ENCODE data around the gene NRIP1. TPM values are rescaled to one million over a fixed set of nuclear protein-coding genes. Genes with fewer than 3 reads are reported as not detected.

NRIP1 gene
- total RNA-seq, 1 experiment from 2014 or later, result 19.1 TPM

- intact Hi-C loops (cut with micrococcal nuclease; ENCODE audit: unreplicated experiment) (no loop called here), in situ Hi-C loops (cut with HindIII; ENCODE audit: low pct_unique_long_range_greater_than_20kb, low sequenced_read_pairs) (no loop called here)
- ATAC-seq (no peak), DNase-seq (ENCODE audit: low read depth, low spot score) (no peak)
- ChIA-PET CTCF (no interaction called here), POLR2A (no interaction called here)
- no TSS peak for BruUV-seq (replicated peaks)
- H3K9me3 ChIP-seq (ENCODE audit: control insufficient read depth, insufficient read depth, low read depth, low read length), result no peaks in the 10 kb centered on the region
- no peaks in the 10 kb centered on the region for H3K36me3 ChIP-seq (ENCODE audit: control insufficient read depth, insufficient read depth, low read length)
- TF ChIP-seq SIN3A (IDR thresholded peaks at IDR 0.05; ENCODE audit: borderline replicate concordance, insufficient read depth, low read depth, low read length) (no peak), REST (IDR thresholded peaks at IDR 0.05; ENCODE audit: insufficient read depth in 1 of 2, low read depth in 2 of 2, low read length in 1 of 2) (no peak), POLR2AphosphoS5 (IDR thresholded peaks at IDR 0.05; ENCODE audit: low read depth, low read length) (no peak), TCF7L2 (IDR thresholded peaks at IDR 0.05; ENCODE audit: low read depth, low read length) (no peak)
- TF ChIP-seq, protein P1, sequence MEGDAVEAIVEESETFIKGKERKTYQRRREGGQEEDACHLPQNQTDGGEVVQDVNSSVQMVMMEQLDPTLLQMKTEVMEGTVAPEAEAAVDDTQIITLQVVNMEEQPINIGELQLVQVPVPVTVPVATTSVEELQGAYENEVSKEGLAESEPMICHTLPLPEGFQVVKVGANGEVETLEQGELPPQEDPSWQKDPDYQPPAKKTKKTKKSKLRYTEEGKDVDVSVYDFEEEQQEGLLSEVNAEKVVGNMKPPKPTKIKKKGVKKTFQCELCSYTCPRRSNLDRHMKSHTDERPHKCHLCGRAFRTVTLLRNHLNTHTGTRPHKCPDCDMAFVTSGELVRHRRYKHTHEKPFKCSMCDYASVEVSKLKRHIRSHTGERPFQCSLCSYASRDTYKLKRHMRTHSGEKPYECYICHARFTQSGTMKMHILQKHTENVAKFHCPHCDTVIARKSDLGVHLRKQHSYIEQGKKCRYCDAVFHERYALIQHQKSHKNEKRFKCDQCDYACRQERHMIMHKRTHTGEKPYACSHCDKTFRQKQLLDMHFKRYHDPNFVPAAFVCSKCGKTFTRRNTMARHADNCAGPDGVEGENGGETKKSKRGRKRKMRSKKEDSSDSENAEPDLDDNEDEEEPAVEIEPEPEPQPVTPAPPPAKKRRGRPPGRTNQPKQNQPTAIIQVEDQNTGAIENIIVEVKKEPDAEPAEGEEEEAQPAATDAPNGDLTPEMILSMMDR (IDR thresholded peaks at IDR 0.05), result no peak
- H3K27me3 ChIP-seq (ENCODE audit: control insufficient read depth, insufficient read depth, low read length), result no peaks in the 10 kb centered on the region
- H3K4me3 ChIP-seq (ENCODE audit: low read depth in 2 of 2, low read length in 2 of 2), result no peak overlapping the region
- no peaks in the 10 kb centered on the region for H3K4me1 ChIP-seq (ENCODE audit: control insufficient read depth, insufficient read depth, low read length)
- H3K27ac ChIP-seq (ENCODE audit: low read length), result no peak overlapping the region
These were observed 77.2 kb downstream of the NRIP1 start for GRCh38 chr21:14987370-14988170.

GRCh38 chr21:14985306-14985705 lies 79.5 kb downstream of the NRIP1 start:
- Histone ChIP-seq H3K4me3 (ENCODE audit: low read depth in 2 of 2, low read length in 2 of 2) (no peak overlapping the region), H3K9me3 (ENCODE audit: control insufficient read depth, insufficient read depth, low read depth, low read length) (no peaks in the 10 kb centered on the region), H3K27ac (ENCODE audit: low read length) (no peak overlapping the region), H3K27me3 (ENCODE audit: control insufficient read depth, insufficient read depth, low read length) (no peaks in the 10 kb centered on the region), H3K4me1 (ENCODE audit: control insufficient read depth, insufficient read depth, low read length) (no peaks in the 10 kb centered on the region), H3K36me3 (ENCODE audit: control insufficient read depth, insufficient read depth, low read length) (no peaks in the 10 kb centered on the region)
- ATAC-seq (no peak), DNase-seq (ENCODE audit: low read depth, low spot score) (no peak)
- in situ Hi-C loops (cut with HindIII; ENCODE audit: low pct_unique_long_range_greater_than_20kb, low sequenced_read_pairs) (no loop called here), intact Hi-C loops (cut with micrococcal nuclease; ENCODE audit: unreplicated experiment) (no loop called here)
- TF ChIP-seq SIN3A (IDR thresholded peaks at IDR 0.05; ENCODE audit: borderline replicate concordance, insufficient read depth, low read depth, low read length), result no peak
- no peak for TF ChIP-seq REST (IDR thresholded peaks at IDR 0.05; ENCODE audit: insufficient read depth in 1 of 2, low read depth in 2 of 2, low read length in 1 of 2)
- no peak for TF ChIP-seq POLR2AphosphoS5 (IDR thresholded peaks at IDR 0.05; ENCODE audit: low read depth, low read length)
- no peak for TF ChIP-seq TCF7L2 (IDR thresholded peaks at IDR 0.05; ENCODE audit: low read depth, low read length)
- TF ChIP-seq, protein P1 (IDR thresholded peaks at IDR 0.05), result no peak
- no TSS peak for BruUV-seq (replicated peaks)
- CTCF ChIA-PET, result no interaction called here
- POLR2A ChIA-PET, result no interaction called here
